T-helper 2 cell treated with Interferon-gamma antibody and Interleukin-4, amounts not matched to agents 5 μg/mL and 100 μg/mL, for 36 hours (primary cell): ENCODE results near the gene ARGLU1.

Source experiments
- DNase-seq: peaks from one replicate; pipeline ENCODE4 v3.0.0; 2021; ENCODE audit warnings: low spot score
- H3K27ac Mint-ChIP-seq: one replicate; pipeline ENCODE4 v1.8.0; 2021; ENCODE audit warnings: mild to moderate bottlenecking, mixed read lengths
- H3K27me3 Mint-ChIP-seq: one replicate; pipeline ENCODE4 v1.8.0; 2021; ENCODE audit warnings: low read depth, mixed read lengths
- H3K36me3 Mint-ChIP-seq: one replicate; pipeline ENCODE4 v1.8.0; 2021; ENCODE audit warnings: low read depth, mixed read lengths
- H3K4me1 Mint-ChIP-seq: one replicate; pipeline ENCODE4 v1.8.0; 2021; ENCODE audit warnings: low read depth, mixed read lengths
- H3K4me3 Mint-ChIP-seq: one replicate; pipeline ENCODE4 v1.8.0; 2022; ENCODE audit warnings: mild to moderate bottlenecking, moderate library complexity, mixed read lengths
- H3K9me3 Mint-ChIP-seq: one replicate; pipeline ENCODE4 v1.8.0; 2021; ENCODE audit warnings: mixed read lengths

ARGLU1 gene

DNA sequence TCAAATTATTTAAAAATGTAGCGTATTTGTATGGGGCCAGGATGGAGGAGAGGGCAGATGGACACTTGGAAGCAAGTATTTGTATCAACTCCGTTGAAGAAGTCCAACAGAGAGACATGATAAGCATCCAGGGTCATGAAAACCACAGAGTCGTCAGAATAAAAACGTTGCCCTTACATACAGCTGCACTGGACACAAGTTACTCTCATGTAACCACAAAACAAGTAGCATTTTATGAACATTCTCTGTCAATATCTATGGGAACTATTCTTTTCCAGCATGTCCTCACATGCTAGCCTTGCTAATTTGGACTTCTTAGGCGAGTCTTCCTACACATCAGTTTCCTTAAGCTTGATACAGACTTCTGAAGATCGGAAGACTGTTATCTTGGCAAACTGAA, 67.5 kb downstream of the ARGLU1 start:
- Mint-ChIP-seq H3K36me3 (no peaks in the 10 kb centered on the region), H3K27ac (no peak overlapping the region), H3K4me1 (no peaks in the 10 kb centered on the region), H3K27me3 (peaks cover 46% of the 10 kb centered on the region), H3K9me3 (no peaks in the 10 kb centered on the region), H3K4me3 (no peak overlapping the region)
- no peak for DNase-seq

DNA sequence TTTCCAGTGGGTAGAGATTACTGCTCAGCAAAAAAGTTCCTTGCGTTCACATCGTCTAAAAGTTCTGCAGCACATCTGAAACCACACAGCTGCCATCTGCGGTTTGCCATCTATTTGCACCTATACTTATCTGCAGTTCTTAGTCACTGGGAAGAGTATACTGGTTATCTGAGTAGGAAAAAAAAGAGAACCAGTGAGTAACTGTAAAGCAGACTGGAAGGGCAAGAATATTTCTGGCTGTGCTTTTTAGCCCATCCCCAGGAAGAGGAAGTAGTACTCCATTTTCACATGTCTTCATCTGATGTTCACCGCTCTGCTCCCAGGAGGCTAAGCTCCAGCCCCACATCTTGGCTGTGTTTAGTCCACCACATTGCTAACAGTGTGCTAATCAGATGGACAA, 68.0 kb downstream of the ARGLU1 start:
- no peak overlapping the region for H3K4me3 Mint-ChIP-seq
- DNase-seq, result no peak
- no peak overlapping the region for H3K27ac Mint-ChIP-seq
- H3K9me3 Mint-ChIP-seq, result no peaks in the 10 kb centered on the region
- H3K36me3 Mint-ChIP-seq, result no peaks in the 10 kb centered on the region
- H3K4me1 Mint-ChIP-seq, result no peaks in the 10 kb centered on the region
- peaks cover 47% of the 10 kb centered on the region for H3K27me3 Mint-ChIP-seq

DNA sequence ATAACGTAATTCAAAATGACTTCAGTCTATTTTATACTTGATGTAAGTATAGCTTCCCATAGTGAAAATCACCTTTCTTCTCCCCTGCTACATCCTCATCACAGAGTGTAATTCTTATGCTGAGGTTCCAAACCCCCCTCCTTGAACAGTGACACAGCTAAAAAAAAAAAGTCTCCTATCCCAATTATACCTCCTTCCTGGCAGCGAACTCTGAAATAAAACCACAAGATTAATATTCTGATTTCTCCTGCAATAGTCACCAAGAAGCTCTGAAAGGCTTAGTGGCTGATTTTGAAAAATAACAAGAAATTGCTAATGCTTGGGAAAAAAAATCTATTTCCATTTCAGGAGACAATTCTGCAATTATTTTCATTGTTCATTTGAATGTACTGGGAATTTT, 68.8 kb downstream of the ARGLU1 start:
- Mint-ChIP-seq H3K27ac (no peak overlapping the region), H3K27me3 (peaks cover 52% of the 10 kb centered on the region), H3K4me1 (no peaks in the 10 kb centered on the region), H3K36me3 (no peaks in the 10 kb centered on the region), H3K4me3 (no peak overlapping the region), H3K9me3 (no peaks in the 10 kb centered on the region)
- no peak for DNase-seq

DNA sequence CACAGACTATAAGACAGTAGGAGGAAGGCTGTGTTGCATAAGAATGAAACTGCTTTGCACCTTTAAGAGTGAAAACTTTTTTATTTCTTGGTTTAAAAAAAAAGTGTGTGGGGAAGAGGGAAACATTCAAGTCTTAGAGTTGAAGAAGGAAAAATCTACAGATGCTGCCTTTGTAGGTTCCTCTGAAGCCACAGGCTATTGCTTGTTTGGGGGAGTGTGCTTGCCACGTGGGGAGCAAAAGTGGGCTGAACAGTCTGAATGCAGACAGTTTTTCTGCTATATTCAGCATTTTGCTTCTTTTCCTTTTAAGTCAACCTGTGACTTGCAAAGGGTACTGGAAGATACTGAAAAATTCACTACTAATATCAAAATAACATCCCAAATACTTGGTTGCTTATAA, 69.4 kb downstream of the ARGLU1 start:
- DNase-seq, result no peak
- no peaks in the 10 kb centered on the region for H3K36me3 Mint-ChIP-seq
- H3K27me3 Mint-ChIP-seq, result peaks cover 56% of the 10 kb centered on the region
- H3K9me3 Mint-ChIP-seq, result no peaks in the 10 kb centered on the region
- peaks cover 3% of the 10 kb centered on the region for H3K4me1 Mint-ChIP-seq
- H3K4me3 Mint-ChIP-seq, result no peak overlapping the region
- no peak overlapping the region for H3K27ac Mint-ChIP-seq

DNA sequence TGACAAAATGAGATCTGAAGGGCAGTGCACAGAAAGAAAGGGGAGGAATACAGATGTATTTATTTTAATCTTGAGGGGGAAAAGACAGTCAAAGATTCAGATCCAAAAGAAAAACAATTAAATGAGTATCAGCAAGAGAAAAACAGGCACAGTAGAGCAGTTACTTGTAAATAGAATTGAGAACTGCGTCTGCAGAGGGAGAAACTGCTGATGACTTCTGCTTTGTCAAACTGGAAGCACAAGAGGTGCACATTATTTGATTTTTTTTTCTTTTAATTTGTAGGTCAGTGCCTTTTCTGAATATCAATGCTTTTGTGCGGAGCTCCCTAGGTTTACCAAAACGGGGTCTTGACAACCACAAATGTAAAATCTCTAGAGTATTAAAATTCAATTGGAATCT, 69.8 kb downstream of the ARGLU1 start:
- H3K9me3 Mint-ChIP-seq, result no peaks in the 10 kb centered on the region
- no peak overlapping the region for H3K27ac Mint-ChIP-seq
- H3K4me3 Mint-ChIP-seq, result no peak overlapping the region
- H3K4me1 Mint-ChIP-seq, result peaks cover 7% of the 10 kb centered on the region
- no peak for DNase-seq
- no peaks in the 10 kb centered on the region for H3K36me3 Mint-ChIP-seq
- peaks cover 56% of the 10 kb centered on the region for H3K27me3 Mint-ChIP-seq

DNA sequence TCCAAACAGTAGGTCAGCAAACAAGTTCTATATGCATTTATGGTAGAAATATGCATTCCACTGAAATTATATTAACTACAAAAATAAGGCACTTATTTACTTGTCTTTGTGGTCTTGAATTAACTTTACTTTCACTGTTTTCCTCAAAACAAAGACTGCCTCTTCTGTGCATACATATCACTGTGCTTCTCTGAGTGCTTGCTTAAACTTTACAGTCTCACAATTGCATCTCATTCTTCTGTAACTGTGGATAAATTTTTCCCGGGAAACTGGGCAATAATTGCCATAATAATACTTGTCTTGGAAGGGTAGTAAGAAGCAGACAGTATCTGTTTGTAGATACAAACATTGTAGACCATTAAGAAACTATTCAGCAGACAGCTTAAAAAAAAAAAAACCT, 70.9 kb downstream of the ARGLU1 start:
- Mint-ChIP-seq H3K4me1 (peaks cover 9% of the 10 kb centered on the region), H3K27me3 (peaks cover 53% of the 10 kb centered on the region), H3K4me3 (no peak overlapping the region), H3K27ac (no peak overlapping the region), H3K36me3 (no peaks in the 10 kb centered on the region), H3K9me3 (no peaks in the 10 kb centered on the region)
- DNase-seq, result no peak

DNA sequence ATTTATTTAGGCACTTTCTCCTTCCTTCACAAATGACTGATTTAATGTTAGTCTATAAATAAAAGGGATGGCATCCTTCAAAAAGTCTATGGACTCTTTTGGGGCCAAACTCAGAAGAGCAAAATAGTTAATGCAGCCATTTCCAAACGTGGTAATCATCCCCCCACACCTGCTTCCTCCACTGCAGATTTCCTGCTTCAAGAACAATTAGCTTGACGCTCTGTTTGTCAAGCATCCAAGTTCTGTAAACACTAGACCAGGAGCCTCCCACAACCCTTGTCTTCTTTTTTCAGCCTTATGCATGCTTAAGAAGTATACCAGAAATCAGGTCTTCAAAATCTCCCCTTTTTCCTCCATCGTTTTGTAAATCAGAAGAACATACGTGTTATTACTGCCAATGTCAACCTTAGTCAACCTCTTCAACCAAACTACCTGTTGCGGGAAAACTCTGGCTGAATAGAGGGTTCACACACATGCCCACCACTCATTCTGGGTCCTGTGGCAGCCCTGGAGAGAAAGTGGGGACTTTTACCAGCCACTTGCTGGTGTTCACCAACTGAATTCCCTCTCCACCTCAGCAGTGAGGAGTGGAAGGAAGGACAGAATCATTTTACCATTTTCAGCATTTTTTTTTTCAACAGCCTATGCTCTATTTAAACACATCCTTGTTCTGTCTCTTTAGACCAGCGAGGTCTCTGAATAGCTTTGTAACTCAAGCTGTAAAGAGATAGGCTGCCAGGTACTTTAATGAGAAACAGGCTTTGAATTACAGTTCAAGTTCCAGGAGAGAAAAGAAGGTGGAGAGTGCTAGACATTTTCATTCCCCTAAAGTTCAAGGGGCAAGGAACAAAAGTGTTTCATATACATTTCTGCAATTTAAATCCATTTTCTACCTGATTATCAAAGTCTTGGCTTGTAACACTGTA, 71.6 kb downstream of the ARGLU1 start:
- H3K36me3 Mint-ChIP-seq, result no peaks in the 10 kb centered on the region
- H3K4me3 Mint-ChIP-seq, result no peak overlapping the region
- H3K27me3 Mint-ChIP-seq, result peaks cover 59% of the 10 kb centered on the region
- no peaks in the 10 kb centered on the region for H3K9me3 Mint-ChIP-seq
- H3K27ac Mint-ChIP-seq, result no peak overlapping the region
- no peak for DNase-seq
- peaks cover 10% of the 10 kb centered on the region for H3K4me1 Mint-ChIP-seq

DNA sequence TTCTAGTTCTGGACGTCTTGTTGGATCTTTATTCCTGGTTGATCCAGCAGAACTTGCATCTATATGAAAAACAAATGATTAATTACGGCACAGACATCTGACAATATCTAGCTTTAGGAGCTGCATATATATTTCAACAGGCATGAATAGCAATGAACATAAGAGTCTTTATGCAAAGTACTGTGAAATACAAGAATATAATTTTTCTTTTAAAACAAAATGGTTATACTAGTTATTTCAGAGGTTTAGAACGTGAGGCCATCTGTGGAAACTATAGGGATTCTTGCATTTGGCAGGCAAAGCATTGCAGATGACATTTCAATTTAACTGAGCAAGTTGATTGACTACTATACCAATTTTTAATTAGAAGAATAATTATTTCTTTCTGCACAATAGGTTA, 73.0 kb downstream of the ARGLU1 start:
- H3K27me3 Mint-ChIP-seq, result peaks cover 63% of the 10 kb centered on the region
- H3K4me1 Mint-ChIP-seq, result peaks cover 16% of the 10 kb centered on the region
- H3K9me3 Mint-ChIP-seq, result no peaks in the 10 kb centered on the region

DNA sequence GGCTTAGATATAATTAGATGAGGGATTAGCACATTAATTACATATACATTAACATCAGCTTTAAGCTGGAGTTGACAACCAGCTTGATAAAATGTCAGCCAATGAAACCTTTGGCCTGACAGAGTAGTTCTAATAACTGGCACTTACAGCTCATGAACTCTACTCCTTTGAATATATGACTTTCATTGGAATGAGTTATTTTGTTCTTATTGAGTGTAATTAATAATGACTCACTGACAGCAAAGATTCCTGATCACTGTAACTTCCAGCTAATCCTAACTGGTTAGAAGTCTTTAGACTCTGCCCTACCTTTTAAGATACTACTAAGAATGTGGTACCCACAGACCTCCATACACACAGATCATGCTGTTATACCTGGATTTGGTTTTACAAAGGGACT, 73.4 kb downstream of the ARGLU1 start:
- DNase-seq, result no peak
- Mint-ChIP-seq H3K9me3 (no peaks in the 10 kb centered on the region), H3K27ac (no peak overlapping the region), H3K4me1 (peaks cover 16% of the 10 kb centered on the region), H3K36me3 (no peaks in the 10 kb centered on the region), H3K4me3 (no peak overlapping the region), H3K27me3 (peaks cover 63% of the 10 kb centered on the region)

More for the DNA sequence above, 73.0 kb downstream of the ARGLU1 start:
- H3K36me3 Mint-ChIP-seq, result no peaks in the 10 kb centered on the region
- DNase-seq, result no peak
- no peak overlapping the region for H3K27ac Mint-ChIP-seq
- H3K4me3 Mint-ChIP-seq, result no peak overlapping the region

DNA sequence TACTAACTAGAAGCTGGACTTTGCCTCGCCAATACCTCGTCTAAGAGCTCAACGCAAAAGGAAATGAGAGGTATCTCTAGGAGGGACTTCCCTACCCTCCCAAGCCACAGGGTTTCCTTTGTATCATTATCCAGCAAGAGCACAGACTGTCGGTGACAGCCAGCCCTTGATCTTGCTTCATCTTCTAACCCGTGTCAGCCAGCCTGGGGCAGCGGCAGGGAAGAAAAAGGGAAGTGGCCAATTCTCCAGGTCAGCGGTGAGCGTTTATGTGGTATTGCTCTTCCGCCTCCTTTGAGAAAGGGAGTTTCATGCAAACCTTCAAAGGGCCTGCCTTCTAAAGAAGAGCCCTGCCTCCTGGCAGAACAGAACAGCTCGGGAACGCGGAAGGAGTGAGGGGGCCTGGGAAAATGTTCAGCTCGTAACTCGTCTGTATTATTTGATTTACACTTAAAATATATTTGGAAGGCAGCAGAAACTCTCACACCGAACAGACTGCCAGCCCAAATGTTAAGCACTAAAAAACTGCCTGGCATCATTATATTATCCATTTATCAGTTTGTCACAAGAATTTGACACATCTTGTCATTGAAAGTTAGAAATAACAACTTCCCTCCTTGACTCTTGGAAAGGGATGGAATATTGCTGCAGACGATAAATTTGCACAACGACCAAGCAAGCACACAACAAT, 74.3 kb downstream of the ARGLU1 start:
- Mint-ChIP-seq H3K4me1 (peaks cover 16% of the 10 kb centered on the region), H3K4me3 (no peak overlapping the region), H3K27ac (no peak overlapping the region), H3K9me3 (no peaks in the 10 kb centered on the region), H3K36me3 (no peaks in the 10 kb centered on the region), H3K27me3 (peaks cover 64% of the 10 kb centered on the region)
- DNase-seq, result no peak

DNA sequence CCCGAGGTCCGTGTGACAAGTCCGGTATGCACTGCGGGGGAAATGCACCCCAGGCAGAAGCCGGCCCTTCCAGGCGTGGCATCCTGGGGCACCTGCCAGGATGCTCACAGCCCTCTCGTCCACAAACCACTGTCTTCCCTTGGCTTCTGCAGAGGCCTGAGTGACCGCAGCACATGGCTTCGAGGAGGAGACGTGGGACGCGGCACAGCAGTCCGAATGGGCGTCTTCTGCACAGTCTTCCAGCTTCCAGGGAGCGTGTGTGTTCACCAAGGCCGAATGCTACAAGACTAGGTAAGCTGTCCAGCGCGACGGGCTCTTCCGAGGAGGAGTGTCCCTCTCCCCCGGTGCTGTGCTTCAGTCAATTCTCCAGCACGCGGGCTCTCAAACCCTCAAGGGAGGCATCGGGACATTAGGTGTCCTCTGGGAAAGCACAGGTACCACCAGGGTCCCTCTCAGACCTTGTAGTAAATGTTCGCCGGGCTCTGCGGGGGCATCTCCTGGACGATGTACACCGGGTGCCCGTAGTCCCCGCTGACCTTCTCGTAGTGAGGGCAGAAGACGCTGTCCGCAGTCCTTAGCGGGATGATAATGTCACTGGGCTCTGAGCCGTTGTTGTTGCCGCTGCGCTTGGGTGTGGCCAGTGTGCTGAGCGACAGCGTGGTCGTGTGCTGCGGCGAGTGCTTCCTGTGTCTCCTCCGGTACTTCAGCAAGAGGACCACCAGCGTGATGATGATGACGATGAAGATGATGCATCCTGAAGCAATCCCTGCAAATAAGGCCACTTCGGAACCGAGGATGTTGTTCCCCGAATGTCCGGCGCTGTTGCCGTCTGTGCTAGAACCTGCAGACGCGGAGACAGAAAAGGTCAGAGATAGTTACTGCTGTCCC, 75.1 kb downstream of the ARGLU1 start:
- Mint-ChIP-seq H3K36me3 (no peaks in the 10 kb centered on the region), H3K4me1 (peaks cover 16% of the 10 kb centered on the region), H3K4me3 (no peak overlapping the region), H3K9me3 (no peaks in the 10 kb centered on the region), H3K27me3 (peaks cover 57% of the 10 kb centered on the region), H3K27ac (no peak overlapping the region)
- DNase-seq, result no peak

DNA sequence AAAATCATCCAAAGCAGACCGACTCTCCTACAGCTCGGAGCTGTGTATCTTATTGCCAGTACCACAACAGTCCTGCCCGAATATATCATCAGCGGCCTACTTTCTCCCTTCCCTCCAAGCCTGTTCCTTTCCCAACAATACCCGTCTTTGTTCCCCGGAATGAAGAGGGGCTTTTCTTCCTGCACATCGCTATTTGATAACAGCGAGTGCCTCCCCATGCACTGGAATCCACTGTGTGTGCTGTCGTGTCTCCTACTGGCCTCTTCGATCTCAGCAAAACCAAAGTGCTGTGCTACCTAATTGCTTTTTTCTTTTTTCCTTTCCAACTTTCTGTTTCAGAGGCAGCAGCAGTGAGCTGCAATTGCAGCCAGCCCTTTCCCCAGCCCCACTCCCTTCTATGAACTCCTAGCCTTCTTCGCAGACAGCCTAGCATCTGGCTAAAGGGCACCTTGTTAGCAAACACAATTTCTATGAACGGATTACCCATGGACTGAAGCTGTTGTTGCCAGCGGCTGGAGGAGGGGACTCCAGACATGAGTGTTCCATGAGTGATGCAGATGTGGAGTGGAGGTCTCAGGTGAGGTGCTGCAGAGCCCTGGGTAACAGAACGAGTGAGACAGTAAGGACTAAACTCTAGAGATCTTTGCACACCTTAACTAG, 75.9 kb downstream of the ARGLU1 start:
- Mint-ChIP-seq H3K4me3 (no peak overlapping the region), H3K9me3 (no peaks in the 10 kb centered on the region), H3K27me3 (peaks cover 52% of the 10 kb centered on the region), H3K36me3 (no peaks in the 10 kb centered on the region), H3K4me1 (peaks cover 16% of the 10 kb centered on the region), H3K27ac (no peak overlapping the region)
- no peak for DNase-seq
